Measurements from ENCODE around the gene LBHD2.

- no peak for TF ChIP-seq CTCF (conservative IDR thresholded peaks at IDR 0.05; ENCODE audit: low read depth in 2 of 2)
- TF ChIP-seq POLR2AphosphoS5 (IDR thresholded peaks at IDR 0.05; ENCODE audit: low read depth) = no peak
- TF ChIP-seq EZH2phosphoT487 (IDR thresholded peaks at IDR 0.05; ENCODE audit: unreplicated experiment) = no peak
- no peak for TF ChIP-seq REST (IDR thresholded peaks at IDR 0.05; ENCODE audit: unreplicated experiment)
- TF ChIP-seq EZH2 (IDR thresholded peaks at IDR 0.05; ENCODE audit: low read depth, unreplicated experiment) = no peak
- no peak for TF ChIP-seq ZNF331 (CRISPR knock-in tag; IDR thresholded peaks at IDR 0.05; ENCODE audit: low read depth)
- TF ChIP-seq ETS1 (IDR thresholded peaks at IDR 0.05) = no peak
- no peak for TF ChIP-seq STAT1 (IDR thresholded peaks at IDR 0.05; ENCODE audit: unreplicated experiment)
- TF ChIP-seq ZNF462 (CRISPR knock-in tag; IDR thresholded peaks at IDR 0.05) = no peak
- no peak for TF ChIP-seq JUNB (IDR thresholded peaks at IDR 0.05; ENCODE audit: unreplicated experiment)
These were observed 28.6 kb downstream of the LBHD2 start for GRCh38 chr14:103112400-103113243.

All from GM23338 (cell line).